ENCODE measurements around the gene TLR4. TPM values are rescaled to one million over a fixed set of nuclear protein-coding genes. Genes with fewer than 3 reads are reported as not detected.
A peak's percentile ranks its signal among the peaks of the same experiment; 100 is the strongest.

TLR4 gene
- total RNA-seq, 2 experiments from 2014 or later, result 4.4 to 10.4 TPM

DNA sequence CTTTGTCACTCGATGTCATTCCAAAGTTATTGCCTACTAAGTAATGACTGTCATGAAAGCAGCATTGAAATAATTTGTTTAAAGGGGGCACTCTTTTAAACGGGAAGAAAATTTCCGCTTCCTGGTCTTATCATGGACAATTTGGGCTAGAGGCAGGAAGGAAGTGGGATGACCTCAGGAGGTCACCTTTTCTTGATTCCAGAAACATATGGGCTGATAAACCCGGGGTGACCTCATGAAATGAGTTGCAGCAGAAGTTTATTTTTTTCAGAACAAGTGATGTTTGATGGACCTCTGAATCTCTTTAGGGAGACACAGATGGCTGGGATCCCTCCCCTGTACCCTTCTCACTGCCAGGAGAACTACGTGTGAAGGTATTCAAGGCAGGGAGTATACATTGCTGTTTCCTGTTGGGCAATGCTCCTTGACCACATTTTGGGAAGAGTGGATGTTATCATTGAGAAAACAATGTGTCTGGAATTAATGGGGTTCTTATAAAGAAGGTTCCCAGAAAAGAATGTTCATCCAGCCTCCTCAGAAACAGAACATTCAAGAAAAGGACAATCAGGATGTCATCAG lies 11.3 kb downstream of the TLR4 start:
- Histone ChIP-seq H3K36me3 (ENCODE audit: insufficient read depth, low read length) (peaks cover 44% of the 10 kb centered on the region), H3K79me2 (ENCODE audit: insufficient read depth, low read depth, low read length) (no peaks in the 10 kb centered on the region), H3K4me2 (ENCODE audit: low read length) (no peak overlapping the region), H3K4me3 (ENCODE audit: low read depth, low read length, poor library complexity, severe bottlenecking) (no peak overlapping the region), H3K27ac (ENCODE audit: low read depth, low read length, poor library complexity, severe bottlenecking) (no peak overlapping the region), H4K20me1 (ENCODE audit: insufficient read depth, low read length) (no peaks in the 10 kb centered on the region), H3K9me3 (ENCODE audit: low read length) (no peaks in the 10 kb centered on the region), H3K9me2 (ENCODE audit: insufficient read depth, low read length) (no peaks in the 10 kb centered on the region), H3K4me1 (ENCODE audit: insufficient read depth, low read length, poor library complexity, severe bottlenecking) (peaks cover 19% of the 10 kb centered on the region), H2AFZ (ENCODE audit: low read length) (no peak overlapping the region)
- CTCF ChIA-PET (ENCODE audit: unreplicated experiment), result no interaction called here
- no peak for DNase-seq (ENCODE audit: low spot score)
- no peak for TF ChIP-seq EZH2phosphoT487 (IDR thresholded peaks at IDR 0.05; ENCODE audit: borderline replicate concordance, low read depth, low read length)
- TF ChIP-seq, protein P1, sequence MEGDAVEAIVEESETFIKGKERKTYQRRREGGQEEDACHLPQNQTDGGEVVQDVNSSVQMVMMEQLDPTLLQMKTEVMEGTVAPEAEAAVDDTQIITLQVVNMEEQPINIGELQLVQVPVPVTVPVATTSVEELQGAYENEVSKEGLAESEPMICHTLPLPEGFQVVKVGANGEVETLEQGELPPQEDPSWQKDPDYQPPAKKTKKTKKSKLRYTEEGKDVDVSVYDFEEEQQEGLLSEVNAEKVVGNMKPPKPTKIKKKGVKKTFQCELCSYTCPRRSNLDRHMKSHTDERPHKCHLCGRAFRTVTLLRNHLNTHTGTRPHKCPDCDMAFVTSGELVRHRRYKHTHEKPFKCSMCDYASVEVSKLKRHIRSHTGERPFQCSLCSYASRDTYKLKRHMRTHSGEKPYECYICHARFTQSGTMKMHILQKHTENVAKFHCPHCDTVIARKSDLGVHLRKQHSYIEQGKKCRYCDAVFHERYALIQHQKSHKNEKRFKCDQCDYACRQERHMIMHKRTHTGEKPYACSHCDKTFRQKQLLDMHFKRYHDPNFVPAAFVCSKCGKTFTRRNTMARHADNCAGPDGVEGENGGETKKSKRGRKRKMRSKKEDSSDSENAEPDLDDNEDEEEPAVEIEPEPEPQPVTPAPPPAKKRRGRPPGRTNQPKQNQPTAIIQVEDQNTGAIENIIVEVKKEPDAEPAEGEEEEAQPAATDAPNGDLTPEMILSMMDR (conservative IDR thresholded peaks at IDR 0.05; ENCODE audit: low read length), result no peak
- intact Hi-C loops (cut with micrococcal nuclease; ENCODE audit: unreplicated experiment), result loop anchor here (5.0 kb wide), 1 partner anchor 67 kb away; no protein-coding TSS in a partner anchor
- no TSS peak for BruUV-seq (replicated peaks)
- POLR2A ChIA-PET, result no interaction called here

DNA sequence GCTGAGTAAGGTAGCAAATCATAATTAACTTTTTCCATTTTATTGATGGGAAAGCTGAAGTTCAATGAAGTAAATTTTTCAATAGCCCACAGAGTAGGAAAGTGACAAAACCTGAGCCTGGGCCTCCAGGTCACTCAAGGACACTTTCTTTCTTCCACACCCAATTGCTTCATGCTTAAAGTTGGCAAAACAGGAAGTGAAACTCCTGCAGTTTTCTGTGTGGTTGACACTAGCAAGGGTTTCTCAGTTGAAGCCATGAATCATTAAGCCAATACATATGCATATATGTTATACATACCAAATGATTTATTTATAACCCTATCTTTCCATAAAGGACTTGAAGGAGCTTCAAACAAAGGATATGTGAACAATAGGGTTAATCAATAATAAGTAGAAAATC lies 13.9 kb downstream of the TLR4 start:
- ChIA-PET POLR2A (interaction anchor here (0.8 to 1.0 kb wide), 5 partner anchors 9 to 226 kb away, joined by 3 to 4 read pairs (median 3); no protein-coding TSS in a partner anchor), CTCF (ENCODE audit: unreplicated experiment) (no interaction called here)
- no peaks in the 10 kb centered on the region for H4K20me1 ChIP-seq (ENCODE audit: insufficient read depth, low read length)
- H3K9me3 ChIP-seq (ENCODE audit: low read length), result no peaks in the 10 kb centered on the region
- H3K4me3 ChIP-seq (ENCODE audit: low read depth, low read length, poor library complexity, severe bottlenecking), result no peak overlapping the region
- 0 out of 2 replicates have a peak, but pooled peaks cover 2% of the 10 kb centered on the region for H3K9me2 ChIP-seq (ENCODE audit: insufficient read depth, low read length)
- TF ChIP-seq, protein P1 (conservative IDR thresholded peaks at IDR 0.05; ENCODE audit: low read length), result no peak
- no peak for TF ChIP-seq EZH2phosphoT487 (IDR thresholded peaks at IDR 0.05; ENCODE audit: borderline replicate concordance, low read depth, low read length)
- H3K79me2 ChIP-seq (ENCODE audit: insufficient read depth, low read depth, low read length), result no peaks in the 10 kb centered on the region
- no TSS peak for BruUV-seq (replicated peaks)
- H3K27ac ChIP-seq (ENCODE audit: low read depth, low read length, poor library complexity, severe bottlenecking), result no peak overlapping the region
- peak; percentile 87 for DNase-seq (ENCODE audit: low spot score)
- no peak overlapping the region for H2AFZ ChIP-seq (ENCODE audit: low read length)
- peak overlapping the region; percentile 47 for H3K4me2 ChIP-seq (ENCODE audit: low read length)
- intact Hi-C loops (cut with micrococcal nuclease; ENCODE audit: unreplicated experiment), result loop anchor here (5.0 kb wide), 1 partner anchor 64 kb away; no protein-coding TSS in a partner anchor
- H3K36me3 ChIP-seq (ENCODE audit: insufficient read depth, low read length), result peaks cover 22% of the 10 kb centered on the region
- peaks cover 19% of the 10 kb centered on the region for H3K4me1 ChIP-seq (ENCODE audit: insufficient read depth, low read length, poor library complexity, severe bottlenecking)

DNA sequence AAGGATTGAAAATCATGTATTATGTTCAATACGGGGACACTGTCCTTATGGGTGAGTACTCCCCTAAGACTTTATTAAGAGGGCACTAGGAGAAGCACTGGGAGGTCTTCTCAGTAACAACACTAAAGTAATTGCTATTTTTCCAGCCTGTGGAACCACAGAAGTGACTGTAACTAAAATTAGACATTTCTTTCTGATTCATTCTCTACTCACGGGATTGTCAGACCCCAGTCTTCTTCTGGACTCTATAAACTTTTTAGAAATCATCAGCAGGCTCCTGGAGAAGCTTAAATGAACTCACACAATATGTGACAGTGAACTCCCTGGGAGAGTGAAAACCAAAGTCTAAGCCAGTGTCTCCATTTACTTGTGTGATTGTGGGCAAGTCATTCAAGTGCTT lies 14.5 kb downstream of the TLR4 start:
- H3K4me3 ChIP-seq (ENCODE audit: low read depth, low read length, poor library complexity, severe bottlenecking), result no peak overlapping the region
- POLR2A ChIA-PET, result interaction anchor here (0.8 to 1.0 kb wide), 3 partner anchors 12 to 225 kb away, joined by 3 to 4 read pairs (median 3); no protein-coding TSS in a partner anchor
- intact Hi-C loops (cut with micrococcal nuclease; ENCODE audit: unreplicated experiment), result loop anchor here (5.0 kb wide), 1 partner anchor 64 kb away; no protein-coding TSS in a partner anchor
- BruUV-seq (replicated peaks), result no TSS peak
- peak overlapping the region; percentile 47 for H3K4me2 ChIP-seq (ENCODE audit: low read length)
- no peaks in the 10 kb centered on the region for H3K79me2 ChIP-seq (ENCODE audit: insufficient read depth, low read depth, low read length)
- CTCF ChIA-PET (ENCODE audit: unreplicated experiment), result no interaction called here
- DNase-seq (ENCODE audit: low spot score), result no peak
- H3K9me3 ChIP-seq (ENCODE audit: low read length), result no peaks in the 10 kb centered on the region
- 0 out of 2 replicates have a peak, but pooled peaks cover 4% of the 10 kb centered on the region for H3K9me2 ChIP-seq (ENCODE audit: insufficient read depth, low read length)
- H3K4me1 ChIP-seq (ENCODE audit: insufficient read depth, low read length, poor library complexity, severe bottlenecking), result peaks cover 19% of the 10 kb centered on the region
- H4K20me1 ChIP-seq (ENCODE audit: insufficient read depth, low read length), result no peaks in the 10 kb centered on the region
- no peak overlapping the region for H3K27ac ChIP-seq (ENCODE audit: low read depth, low read length, poor library complexity, severe bottlenecking)
- no peak for TF ChIP-seq EZH2phosphoT487 (IDR thresholded peaks at IDR 0.05; ENCODE audit: borderline replicate concordance, low read depth, low read length)
- TF ChIP-seq, protein P1 (conservative IDR thresholded peaks at IDR 0.05; ENCODE audit: low read length), result no peak
- H3K36me3 ChIP-seq (ENCODE audit: insufficient read depth, low read length), result peaks cover 16% of the 10 kb centered on the region; the same call in 1 of the 2 replicates
- no peak overlapping the region for H2AFZ ChIP-seq (ENCODE audit: low read length)
